Right hindlimb (tissue), 1 donor: ENCODE results near the gene ATP10D.
"Not testable (repeated sequence)": the region's sequence is repeated elsewhere in the genome, so short reads cannot be mapped to it uniquely, and the experiment has no call there.

Experiments used
- DNase-seq: peaks from one replicate; pipeline ENCODE4 v3.0.0-alpha.2; 2018

The ATP10D gene

DNA sequence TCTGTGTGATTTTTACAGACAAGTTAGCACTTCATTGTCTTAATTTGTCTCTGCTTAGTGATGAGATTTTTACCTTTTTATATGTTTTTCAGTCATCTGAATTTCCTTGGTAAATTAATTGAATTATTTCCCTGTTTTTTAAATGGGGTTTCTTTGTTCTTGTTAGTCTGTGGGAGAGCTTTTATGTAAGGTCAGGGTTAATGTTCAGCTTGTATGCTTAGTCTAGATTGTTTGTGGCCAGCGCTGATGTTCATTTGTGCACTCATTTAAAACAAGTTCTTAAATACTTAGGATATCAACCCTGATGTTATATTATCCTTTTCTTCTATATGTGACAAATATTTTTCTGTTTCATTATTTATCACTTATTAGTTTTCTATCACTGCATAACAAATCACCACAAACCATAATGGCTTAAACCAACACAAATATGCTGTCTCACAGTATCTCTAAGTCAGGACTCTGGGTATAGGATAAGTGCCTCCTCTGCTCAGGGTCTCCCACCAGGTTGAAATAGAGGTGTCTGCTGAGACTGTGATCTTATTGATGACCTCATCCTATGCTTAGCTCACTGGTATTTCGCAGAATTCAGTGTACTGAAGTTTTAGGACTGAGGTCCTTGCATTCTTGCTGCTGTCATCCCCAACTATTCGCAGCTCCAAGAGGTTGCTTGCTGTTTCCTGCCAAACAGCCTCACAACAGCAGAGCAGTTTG is 53.2 kb downstream of the ATP10D start:
- no peak for DNase-seq

- DNase-seq = no peak
Measured at GRCh38 chr4:47538825-47539154, 53.7 kb downstream of the ATP10D start.

DNA sequence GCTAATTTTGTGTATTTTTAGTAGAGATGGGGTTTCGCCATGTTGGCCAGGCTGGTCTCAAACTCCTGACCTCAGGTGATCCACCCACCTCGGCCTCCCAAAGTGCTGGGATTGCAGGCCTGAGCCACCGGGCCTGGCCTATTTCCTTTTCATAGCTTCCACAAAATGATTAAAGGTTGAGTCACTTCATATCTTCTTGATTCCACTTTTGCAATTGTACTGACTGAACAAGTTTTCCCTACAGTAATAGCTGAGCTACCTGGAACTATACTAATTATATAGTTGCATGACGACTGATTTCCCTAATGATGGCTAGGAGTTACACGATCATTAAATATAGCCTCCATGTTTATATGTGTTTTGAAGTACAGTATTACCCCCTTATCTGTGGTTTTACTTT is 57.6 kb downstream of the ATP10D start:
- DNase-seq = not testable (repeated sequence)

GRCh38 chr4:47543331-47543730 is 58.3 kb downstream of the ATP10D start:
- no peak for DNase-seq

GRCh38 chr4:47550357-47550756 is 65.3 kb downstream of the ATP10D start:
- not testable (repeated sequence) for DNase-seq

DNA sequence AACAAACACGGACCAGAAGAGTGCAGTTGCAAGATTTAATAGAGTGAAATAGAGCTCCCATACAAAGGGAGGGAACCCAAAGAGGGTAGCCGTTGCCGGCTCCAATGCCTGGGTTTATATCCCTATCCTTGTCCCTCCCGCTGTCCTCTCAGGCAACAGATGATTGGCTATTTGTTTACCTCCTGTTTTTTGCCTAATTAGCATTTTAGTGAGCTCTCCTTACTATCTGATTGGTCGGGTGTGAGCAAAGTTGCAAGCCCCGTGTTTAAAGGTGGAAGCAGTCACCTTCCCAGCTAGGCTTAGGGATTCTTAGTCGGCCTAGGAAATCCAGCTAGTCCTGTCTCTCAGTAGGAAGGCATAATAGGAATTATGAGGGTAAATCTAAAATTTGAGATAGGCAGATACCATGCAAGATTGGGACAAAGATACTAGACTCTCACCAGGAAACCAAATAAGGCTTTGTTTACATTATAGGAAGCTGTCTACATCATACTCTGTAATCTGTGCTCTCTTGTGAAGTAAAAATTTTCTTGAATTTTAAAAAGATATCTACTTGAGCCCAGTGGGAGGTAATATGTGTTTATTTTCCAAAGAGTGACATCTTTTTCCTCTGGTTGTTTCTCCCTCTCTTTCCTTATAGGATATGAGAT is 65.9 kb downstream of the ATP10D start:
- DNase-seq = no peak

DNA sequence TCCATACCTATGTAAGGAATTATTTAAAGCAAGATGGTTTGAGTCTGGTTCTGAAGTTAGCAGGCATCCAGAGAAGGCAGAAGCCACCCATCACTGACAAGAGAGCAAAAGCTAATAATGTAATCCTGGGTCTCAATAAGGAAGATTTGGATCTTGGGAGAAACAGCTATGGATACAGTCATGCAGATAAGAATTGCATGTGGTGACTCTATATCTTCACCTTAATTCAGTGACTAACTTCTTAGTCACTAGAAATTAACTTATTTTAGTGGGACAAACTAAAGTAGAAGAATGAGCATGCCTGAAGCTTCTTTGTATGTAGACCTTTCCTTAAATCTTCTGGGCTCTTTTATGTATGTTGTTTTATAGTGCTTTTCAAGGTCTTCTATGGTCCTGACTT is 66.6 kb downstream of the ATP10D start:
- DNase-seq = no peak

GRCh38 chr4:47553329-47554125 is 68.5 kb downstream of the ATP10D start:
- no peak for DNase-seq

DNA sequence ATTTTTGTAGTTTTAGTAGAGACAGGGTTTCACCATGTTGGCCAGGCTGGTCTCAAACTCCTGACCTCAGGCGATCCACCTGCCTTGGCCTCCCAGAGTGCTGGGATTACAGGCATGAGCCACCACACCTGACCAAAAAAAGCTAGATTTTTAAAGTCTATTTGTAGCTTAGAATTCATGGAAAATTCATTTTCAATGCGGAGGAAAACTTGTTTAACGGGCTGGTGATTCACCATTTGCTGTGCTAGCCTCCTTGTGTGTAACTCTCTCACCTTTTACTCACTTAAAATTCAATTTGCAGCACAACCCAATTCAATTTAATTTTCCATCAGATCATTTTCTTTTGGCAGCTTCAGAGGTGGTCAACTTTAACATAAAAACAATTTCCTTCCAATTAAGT is 70.8 kb downstream of the ATP10D start:
- DNase-seq = not testable (repeated sequence)

GRCh38 chr4:47557255-47557654 is 72.2 kb downstream of the ATP10D start:
- DNase-seq = no peak

- DNase-seq = no peak
Measured at GRCh38 chr4:47560682-47561081, 75.6 kb downstream of the ATP10D start.

- no peak for DNase-seq
Measured at GRCh38 chr4:47561331-47561730, 76.3 kb downstream of the ATP10D start.

DNA sequence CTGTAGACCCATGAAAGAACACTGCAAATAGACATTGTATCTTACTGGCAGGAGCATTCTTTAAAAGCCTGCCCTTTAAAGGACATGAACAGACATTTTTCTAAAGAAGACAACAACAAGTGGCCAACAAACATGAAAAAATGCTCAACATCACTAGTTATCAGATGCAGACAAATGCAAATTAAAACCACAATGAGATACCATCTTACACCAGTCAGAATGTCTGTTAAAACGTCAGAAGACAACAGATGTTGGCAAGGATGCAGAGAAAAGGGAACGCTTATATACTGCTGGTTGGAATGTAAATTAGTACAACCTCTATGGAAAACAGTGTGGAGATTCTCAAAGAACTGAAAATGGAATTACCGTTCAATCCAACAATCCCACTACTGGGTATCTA is 77.2 kb downstream of the ATP10D start:
- DNase-seq = no peak

- no peak for DNase-seq
Measured at GRCh38 chr4:47566566-47566965, 81.5 kb downstream of the ATP10D start.

GRCh38 chr4:47566969-47567368 is 81.9 kb downstream of the ATP10D start:
- DNase-seq = no peak

DNA sequence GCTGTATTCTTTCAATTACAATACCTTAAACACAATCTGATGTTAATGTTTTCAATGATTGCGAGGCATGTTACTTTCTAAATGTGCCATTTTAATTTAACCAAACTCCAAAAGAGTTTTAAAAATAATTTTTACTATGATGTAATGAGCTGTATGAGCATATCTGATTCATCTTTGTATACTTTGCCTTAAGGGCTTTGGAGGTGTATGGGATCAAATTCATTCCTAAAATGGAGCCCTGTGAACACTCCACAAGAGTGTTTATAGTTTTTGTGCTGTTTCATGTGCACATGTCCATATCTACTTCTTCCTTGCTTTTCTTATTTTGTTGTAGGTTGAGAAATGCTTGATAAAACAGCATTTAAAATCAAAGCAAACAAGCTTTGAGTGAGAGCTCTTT is 82.4 kb downstream of the ATP10D start:
- no peak for DNase-seq

DNA sequence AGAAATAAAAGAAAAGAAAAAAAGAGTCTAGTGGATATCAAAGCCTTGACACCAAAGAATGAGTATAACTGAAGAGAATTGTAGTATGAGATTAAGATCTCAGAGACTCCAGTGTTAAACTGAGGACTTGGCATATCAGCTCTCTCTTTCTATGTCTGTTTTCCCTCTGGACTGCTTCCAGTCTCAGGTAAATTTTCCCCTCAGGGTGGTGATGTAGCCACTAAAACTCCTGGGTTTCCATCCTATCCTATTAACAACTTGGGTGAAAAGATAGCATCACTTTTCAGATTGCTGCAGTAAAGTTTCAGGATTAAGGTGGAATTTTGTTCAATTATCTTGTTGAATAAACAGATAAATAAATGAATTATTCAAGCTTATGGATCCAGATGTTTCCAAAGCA is 85.7 kb downstream of the ATP10D start:
- no peak for DNase-seq

- no peak for DNase-seq
Measured at GRCh38 chr4:47572981-47573380, 87.9 kb downstream of the ATP10D start.

- DNase-seq = no peak
Measured at GRCh38 chr4:47577779-47578553, 92.9 kb downstream of the ATP10D start.

DNA sequence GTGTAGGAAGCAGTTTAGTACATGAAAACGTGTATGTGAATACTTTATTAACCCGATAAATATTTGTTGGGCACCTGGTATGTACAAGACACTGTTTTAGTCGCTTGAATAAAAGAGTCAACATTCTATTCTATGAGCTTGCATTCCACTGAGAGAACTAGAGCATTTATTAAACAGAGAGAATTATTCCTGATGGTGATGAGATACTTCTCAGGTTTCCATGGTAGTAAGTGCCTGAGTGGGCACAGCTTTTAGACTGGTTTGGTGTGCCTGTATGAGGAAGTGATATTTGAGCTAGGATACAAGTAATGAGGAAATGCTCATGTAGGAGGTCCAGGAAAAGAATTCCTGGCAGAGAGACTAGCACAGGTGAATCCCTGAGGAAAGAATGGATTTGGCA is 94.2 kb downstream of the ATP10D start:
- no peak for DNase-seq

DNA sequence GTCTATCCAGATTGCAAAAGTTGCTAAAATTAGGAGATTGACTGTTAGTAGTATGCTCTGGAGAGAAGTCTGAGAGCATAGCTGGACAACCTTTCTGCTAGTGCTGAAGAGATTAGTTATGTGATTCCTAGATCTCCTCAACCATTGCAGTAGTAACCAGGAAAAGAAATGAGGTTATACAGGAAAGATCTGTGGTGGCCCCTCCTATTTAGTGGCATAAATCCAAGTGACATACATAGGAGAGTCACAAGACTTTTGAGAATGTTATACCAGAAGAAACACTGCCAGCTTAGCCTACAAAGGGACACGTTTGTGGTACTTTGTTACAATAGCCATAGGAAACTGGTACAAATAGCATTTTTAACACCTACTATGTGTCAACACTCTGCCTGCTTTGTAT is 105.2 kb downstream of the ATP10D start:
- no peak for DNase-seq

- no peak for DNase-seq
Measured at GRCh38 chr4:47597696-47598095, 112.6 kb downstream of the ATP10D start.

- DNase-seq = no peak
Measured at GRCh38 chr4:47598320-47598719, 113.2 kb downstream of the ATP10D start.
